Measurements from ENCODE around the gene GPR17.

DNA sequence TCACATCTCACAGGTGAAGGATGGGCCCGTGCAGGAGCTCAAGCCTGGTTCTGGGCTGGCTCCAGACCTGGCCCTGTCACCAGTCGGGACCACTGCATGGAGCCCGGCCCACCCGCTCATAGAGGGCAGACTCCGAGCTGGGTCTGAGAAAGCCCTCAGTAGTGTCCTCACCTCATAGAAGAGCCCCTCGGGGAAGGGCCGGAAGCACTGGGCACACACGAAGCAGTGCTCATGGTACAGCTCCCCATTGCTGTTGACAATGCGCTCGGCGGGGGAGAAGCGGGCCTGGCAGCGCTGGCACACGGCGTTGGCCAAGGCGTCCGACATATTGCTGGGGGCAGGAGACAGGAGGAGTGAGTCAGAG lies 11.3 kb downstream of the GPR17 start:
- TF ChIP-seq, protein P1, sequence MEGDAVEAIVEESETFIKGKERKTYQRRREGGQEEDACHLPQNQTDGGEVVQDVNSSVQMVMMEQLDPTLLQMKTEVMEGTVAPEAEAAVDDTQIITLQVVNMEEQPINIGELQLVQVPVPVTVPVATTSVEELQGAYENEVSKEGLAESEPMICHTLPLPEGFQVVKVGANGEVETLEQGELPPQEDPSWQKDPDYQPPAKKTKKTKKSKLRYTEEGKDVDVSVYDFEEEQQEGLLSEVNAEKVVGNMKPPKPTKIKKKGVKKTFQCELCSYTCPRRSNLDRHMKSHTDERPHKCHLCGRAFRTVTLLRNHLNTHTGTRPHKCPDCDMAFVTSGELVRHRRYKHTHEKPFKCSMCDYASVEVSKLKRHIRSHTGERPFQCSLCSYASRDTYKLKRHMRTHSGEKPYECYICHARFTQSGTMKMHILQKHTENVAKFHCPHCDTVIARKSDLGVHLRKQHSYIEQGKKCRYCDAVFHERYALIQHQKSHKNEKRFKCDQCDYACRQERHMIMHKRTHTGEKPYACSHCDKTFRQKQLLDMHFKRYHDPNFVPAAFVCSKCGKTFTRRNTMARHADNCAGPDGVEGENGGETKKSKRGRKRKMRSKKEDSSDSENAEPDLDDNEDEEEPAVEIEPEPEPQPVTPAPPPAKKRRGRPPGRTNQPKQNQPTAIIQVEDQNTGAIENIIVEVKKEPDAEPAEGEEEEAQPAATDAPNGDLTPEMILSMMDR (IDR thresholded peaks at IDR 0.05), result no peak
- no peak for TF ChIP-seq EZH2 (IDR thresholded peaks at IDR 0.05; ENCODE audit: borderline replicate concordance, insufficient read depth, low read depth, low read length, poor library complexity, severe bottlenecking)

All from B cell (primary cell).